T-helper 1 cell treated with Interleukin-12 subunit alpha and Interleukin-12 subunit beta and Interleukin-4 antibody, amounts not matched to agents 30 μg/mL and 1 μg/mL, for 36 hours (primary cell): ENCODE results near the gene FAM72A.
"Not testable (repeated sequence)": the region's sequence is repeated elsewhere in the genome, so short reads cannot be mapped to it uniquely, and the experiment has no call there.

Experiments used
- H3K27ac Mint-ChIP-seq: one replicate; pipeline ENCODE4 v1.8.0; 2021; ENCODE audit warnings: mild to moderate bottlenecking, mixed read lengths
- H3K27me3 Mint-ChIP-seq: one replicate; pipeline ENCODE4 v1.8.0; 2021; ENCODE audit warnings: low read depth, mixed read lengths
- H3K36me3 Mint-ChIP-seq: one replicate; pipeline ENCODE4 v1.8.0; 2021; ENCODE audit warnings: low read depth, mixed read lengths
- H3K4me1 Mint-ChIP-seq: one replicate; pipeline ENCODE4 v1.8.0; 2021; ENCODE audit warnings: low read depth, mixed read lengths
- H3K4me3 Mint-ChIP-seq: one replicate; pipeline ENCODE4 v1.8.0; 2021; ENCODE audit warnings: mild to moderate bottlenecking, moderate library complexity, mixed read lengths
- H3K9me3 Mint-ChIP-seq: one replicate; pipeline ENCODE4 v1.8.0; 2021; ENCODE audit warnings: mixed read lengths

FAM72A gene

GRCh38 chr1:206185778-206186177 is 16.9 kb downstream of the FAM72A start:
- H3K9me3 Mint-ChIP-seq, H3K4me1 Mint-ChIP-seq, H3K27ac Mint-ChIP-seq, H3K36me3 Mint-ChIP-seq, H3K4me3 Mint-ChIP-seq, H3K27me3 Mint-ChIP-seq: not testable (repeated sequence)

DNA sequence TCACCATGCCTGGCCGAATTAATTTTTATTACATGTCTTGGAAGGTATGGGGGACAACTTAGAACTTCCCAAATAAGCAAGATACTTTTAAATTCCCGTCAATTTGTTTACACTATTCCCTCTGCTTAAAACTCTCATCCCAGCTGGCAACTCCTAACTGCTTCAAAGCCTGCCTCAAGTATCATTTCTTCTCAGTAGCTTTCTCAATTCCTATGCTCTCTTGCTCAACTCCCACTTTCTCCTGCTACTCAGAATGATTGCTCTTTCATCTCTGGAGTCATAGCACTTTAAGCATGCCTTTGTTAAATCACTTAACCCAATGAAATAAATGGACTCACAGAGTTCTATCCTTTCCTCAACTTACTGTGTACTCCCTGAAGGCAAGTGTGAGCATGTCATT is 18.9 kb downstream of the FAM72A start:
- not testable (repeated sequence) for H3K4me3 Mint-ChIP-seq, H3K27me3 Mint-ChIP-seq, H3K4me1 Mint-ChIP-seq, H3K27ac Mint-ChIP-seq, H3K9me3 Mint-ChIP-seq, H3K36me3 Mint-ChIP-seq

GRCh38 chr1:206182368-206183317 is 20.0 kb downstream of the FAM72A start:
- H3K27ac Mint-ChIP-seq, H3K36me3 Mint-ChIP-seq, H3K4me3 Mint-ChIP-seq, H3K27me3 Mint-ChIP-seq, H3K4me1 Mint-ChIP-seq, H3K9me3 Mint-ChIP-seq: not testable (repeated sequence)

GRCh38 chr1:206179666-206180065 is 23.0 kb downstream of the FAM72A start:
- H3K36me3 Mint-ChIP-seq, H3K27ac Mint-ChIP-seq, H3K4me1 Mint-ChIP-seq, H3K4me3 Mint-ChIP-seq, H3K9me3 Mint-ChIP-seq, H3K27me3 Mint-ChIP-seq: not testable (repeated sequence)

DNA sequence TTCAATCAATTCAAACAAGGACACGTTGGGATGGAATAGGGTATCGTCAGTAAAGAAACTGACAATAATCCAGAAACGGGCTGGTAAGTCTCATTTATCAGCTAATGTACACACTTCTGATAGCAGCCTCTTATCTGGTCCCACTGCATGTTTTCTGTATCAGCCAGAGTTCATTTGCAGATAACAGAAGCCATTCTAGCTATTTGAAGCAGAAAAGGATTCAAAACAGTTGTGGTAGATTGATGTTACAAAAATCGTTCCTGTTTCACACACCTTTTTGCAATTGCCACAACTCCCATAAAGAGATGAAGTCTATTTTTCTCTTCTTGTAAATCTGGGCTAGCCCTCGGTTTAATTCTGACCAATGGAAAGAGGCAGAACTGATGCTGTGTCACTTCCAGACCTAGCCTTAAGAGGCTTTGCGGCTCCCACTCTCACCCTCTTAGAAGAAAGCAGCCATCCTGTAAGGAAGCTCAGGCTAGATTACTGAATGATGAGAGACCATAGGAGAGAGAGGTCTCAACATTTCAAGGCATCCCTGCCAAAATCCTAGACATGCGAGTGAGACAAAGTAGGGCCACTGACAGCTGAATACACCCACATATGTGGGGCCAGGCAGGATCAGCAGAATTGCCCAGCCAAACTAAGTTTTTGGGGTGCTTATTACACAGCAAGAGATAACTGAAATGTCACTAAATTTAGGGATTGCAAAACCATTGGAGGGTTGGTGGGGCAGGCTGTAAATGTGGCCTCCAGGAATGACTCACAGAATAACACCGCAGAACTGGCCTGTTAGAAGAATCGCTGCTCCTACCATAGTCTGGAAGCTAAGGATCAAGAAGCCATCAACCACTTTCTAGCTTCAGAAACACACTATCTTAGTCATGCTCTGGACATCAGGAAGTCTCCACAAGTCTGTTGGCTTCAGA is 24.3 kb downstream of the FAM72A start:
- not testable (repeated sequence) for H3K9me3 Mint-ChIP-seq, H3K4me3 Mint-ChIP-seq, H3K4me1 Mint-ChIP-seq, H3K27ac Mint-ChIP-seq, H3K36me3 Mint-ChIP-seq, H3K27me3 Mint-ChIP-seq

- H3K36me3 Mint-ChIP-seq, H3K4me3 Mint-ChIP-seq, H3K4me1 Mint-ChIP-seq, H3K27ac Mint-ChIP-seq, H3K9me3 Mint-ChIP-seq, H3K27me3 Mint-ChIP-seq: not testable (repeated sequence)
Observed at GRCh38 chr1:206176114-206176502, 26.5 kb downstream of the FAM72A start.

DNA sequence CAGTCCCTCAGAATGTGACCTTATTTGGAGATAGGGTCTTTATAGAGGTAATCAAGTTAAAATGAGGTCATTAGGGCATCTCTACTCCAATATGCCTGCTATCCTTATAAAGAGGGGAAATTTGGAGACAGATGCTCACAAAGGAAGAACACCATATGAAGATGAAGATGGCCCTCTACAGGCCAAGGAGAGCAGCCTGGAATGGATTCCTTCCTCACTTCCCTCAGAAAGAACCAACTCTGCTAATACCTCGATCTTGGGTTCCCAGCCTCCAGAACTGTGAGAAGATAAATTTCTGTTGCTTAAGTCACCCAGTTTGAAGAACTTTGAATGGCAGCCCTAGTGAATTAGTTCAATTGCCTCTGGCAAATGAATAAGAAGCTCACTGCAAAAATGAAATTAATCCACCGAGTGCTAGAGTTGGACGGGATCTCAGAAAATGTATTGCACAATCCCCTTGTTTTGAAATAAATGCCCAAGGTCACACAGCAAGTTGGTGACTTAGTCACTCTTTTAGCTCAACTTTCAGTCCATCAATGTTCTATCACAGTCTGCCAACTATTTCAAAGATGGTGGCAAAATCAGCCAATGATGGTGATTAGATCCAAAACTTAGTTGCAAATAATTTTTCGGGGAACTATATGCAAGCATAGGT is 27.1 kb downstream of the FAM72A start:
- H3K27me3 Mint-ChIP-seq, H3K36me3 Mint-ChIP-seq, H3K4me1 Mint-ChIP-seq, H3K27ac Mint-ChIP-seq, H3K9me3 Mint-ChIP-seq, H3K4me3 Mint-ChIP-seq: not testable (repeated sequence)

DNA sequence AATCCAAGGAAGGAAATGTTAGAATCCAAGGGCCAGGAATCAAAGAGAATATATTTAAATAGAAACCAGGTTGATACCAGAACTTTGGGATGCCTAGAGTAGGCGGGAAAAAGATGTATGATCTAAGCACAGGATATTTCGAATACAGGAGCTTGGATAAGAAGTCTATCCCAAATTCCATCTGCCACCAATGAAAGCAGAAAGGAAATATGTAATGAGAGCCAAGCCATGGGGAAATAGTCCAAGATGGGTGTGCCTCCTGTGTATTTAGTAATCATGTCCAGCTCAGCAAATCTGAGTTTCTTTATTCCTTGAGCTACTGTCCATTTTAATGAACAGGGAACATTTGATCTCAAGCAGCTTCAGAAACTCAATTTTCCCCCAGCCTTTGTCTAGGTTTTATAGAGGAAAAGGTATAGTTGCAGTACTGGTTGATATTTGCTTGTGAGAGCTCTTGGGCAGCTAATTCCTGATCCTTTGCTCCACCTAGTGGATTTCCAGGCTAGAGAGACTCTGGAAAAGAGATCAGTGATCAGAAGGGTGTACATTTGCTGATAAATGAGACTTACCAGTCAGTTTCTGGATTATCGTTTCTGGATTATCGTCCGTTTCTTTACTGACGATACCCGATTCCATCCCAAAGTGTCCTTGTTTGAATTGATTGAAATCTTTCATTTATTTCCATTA is 28.3 kb downstream of the FAM72A start:
- not testable (repeated sequence) for H3K4me3 Mint-ChIP-seq, H3K27ac Mint-ChIP-seq, H3K9me3 Mint-ChIP-seq, H3K4me1 Mint-ChIP-seq, H3K27me3 Mint-ChIP-seq, H3K36me3 Mint-ChIP-seq

DNA sequence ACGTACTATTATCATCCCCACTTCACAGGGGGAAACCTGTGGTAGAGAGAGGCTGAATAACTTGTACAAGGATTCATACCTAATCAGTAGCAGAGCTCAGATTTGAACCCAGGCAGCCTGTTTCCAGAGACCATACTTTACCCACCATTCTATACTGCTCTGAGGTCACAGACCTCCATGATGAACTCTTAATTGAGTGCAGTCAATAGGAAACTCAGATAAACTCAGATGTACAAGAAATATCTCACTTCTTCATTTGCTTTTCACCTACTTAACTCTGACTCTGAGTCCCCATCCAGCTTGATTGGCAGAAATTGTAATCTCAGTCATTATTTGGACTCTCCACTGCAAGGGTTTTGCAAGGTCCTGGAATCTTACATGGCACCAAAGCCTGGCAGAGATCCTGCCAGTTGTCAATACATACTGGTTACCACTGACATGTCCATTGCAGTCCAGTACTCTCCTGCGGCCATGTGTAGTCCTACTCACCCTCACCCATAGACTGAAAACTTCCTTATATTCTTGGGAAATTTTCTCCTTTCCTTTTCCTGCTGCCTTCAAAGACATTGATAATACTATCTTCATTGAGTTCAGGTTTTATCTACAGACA is 29.4 kb downstream of the FAM72A start:
- H3K36me3 Mint-ChIP-seq, H3K9me3 Mint-ChIP-seq, H3K4me1 Mint-ChIP-seq, H3K27me3 Mint-ChIP-seq, H3K4me3 Mint-ChIP-seq, H3K27ac Mint-ChIP-seq: not testable (repeated sequence)

GRCh38 chr1:206169794-206170193 is 32.8 kb downstream of the FAM72A start:
- H3K36me3 Mint-ChIP-seq, H3K4me1 Mint-ChIP-seq, H3K4me3 Mint-ChIP-seq, H3K27ac Mint-ChIP-seq, H3K27me3 Mint-ChIP-seq, H3K9me3 Mint-ChIP-seq: not testable (repeated sequence)

DNA sequence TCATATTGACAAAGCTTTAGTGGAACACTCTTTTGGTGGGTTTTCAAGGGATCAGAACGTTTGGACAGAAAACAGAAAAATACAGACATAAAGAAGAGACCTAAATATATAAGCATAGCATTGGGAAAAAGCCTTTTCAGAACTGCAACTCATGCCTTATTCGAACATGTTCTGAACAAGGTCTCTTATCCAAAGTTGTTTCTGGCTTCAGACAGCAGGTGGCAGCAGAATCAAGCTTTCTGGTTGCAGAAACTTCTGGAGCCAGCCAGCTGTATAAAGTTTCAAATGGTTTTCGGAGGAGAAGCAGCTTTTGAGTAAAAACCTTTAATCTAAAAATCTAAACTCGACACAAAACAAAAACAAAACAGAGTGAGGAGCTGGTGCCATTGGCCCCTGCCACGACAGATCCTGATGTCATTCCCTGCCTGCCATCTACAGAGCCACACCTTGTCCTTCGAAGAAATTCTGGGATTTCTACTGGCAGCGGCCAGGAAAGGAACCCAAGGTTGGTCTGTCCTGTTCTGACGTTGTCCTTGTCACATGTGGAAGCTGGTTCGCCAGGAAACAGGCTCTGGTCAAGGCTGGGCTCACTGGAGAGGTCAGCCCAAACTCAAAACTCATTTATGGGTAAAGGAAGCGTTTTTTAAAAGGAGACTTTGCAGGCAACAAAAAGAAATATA is 35.1 kb downstream of the FAM72A start:
- not testable (repeated sequence) for H3K36me3 Mint-ChIP-seq, H3K4me1 Mint-ChIP-seq, H3K9me3 Mint-ChIP-seq, H3K27ac Mint-ChIP-seq, H3K4me3 Mint-ChIP-seq, H3K27me3 Mint-ChIP-seq

- no peak overlapping the region for H3K27ac Mint-ChIP-seq
- H3K4me1 Mint-ChIP-seq, result peaks cover 6% of the 10 kb centered on the region
- H3K4me3 Mint-ChIP-seq, result no peak overlapping the region
- H3K27me3 Mint-ChIP-seq, result peaks cover 48% of the 10 kb centered on the region
- no peaks in the 10 kb centered on the region for H3K9me3 Mint-ChIP-seq
- H3K36me3 Mint-ChIP-seq, result no peaks in the 10 kb centered on the region
Observed at GRCh38 chr1:206145771-206146290, 56.8 kb downstream of the FAM72A start.

DNA sequence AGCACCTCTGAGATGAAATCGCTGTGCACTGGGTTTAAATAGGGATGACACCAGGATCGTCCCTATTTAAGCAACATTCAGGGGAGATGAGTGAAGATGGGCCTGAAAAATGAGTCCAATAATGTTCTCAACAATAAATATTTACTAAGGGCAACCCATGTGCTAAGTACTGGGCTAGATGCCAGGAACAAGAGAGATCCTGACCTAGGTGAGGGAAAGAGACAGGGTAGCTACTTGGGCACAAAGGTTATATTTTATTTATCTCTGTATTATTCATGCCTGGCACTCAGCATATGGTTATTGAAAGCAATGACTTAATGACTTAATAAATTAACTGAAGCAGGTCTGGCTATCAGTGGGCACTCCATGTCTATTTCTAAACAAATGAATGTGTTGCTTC is 58.0 kb downstream of the FAM72A start:
- Mint-ChIP-seq H3K27ac (no peak overlapping the region), H3K4me1 (peaks cover 6% of the 10 kb centered on the region), H3K4me3 (no peak overlapping the region), H3K36me3 (no peaks in the 10 kb centered on the region), H3K9me3 (no peaks in the 10 kb centered on the region), H3K27me3 (peaks cover 60% of the 10 kb centered on the region)
